Heart right ventricle (tissue), 16 donors: Measurements from ENCODE around the gene AURKAIP1. TPM values are rescaled to one million over a fixed set of nuclear protein-coding genes. Genes with fewer than 3 reads are reported as not detected.
A peak's percentile ranks its signal among the peaks of the same experiment; 100 is the strongest.

Experiments
- ATAC-seq, 8 donors: fragments of 200-7000 bp; cut with Tn5 transposase; one replicate each; pipeline ENCODE4 v1.9.1; 2020; ENCODE audit warnings: mild to moderate bottlenecking in 8 of 8, moderate library complexity in 8 of 8, moderate number of reproducible peaks in 1 of 8
- DNase-seq, 2 donors: peaks; one replicate each; pipeline ENCODE4 v3.0.0-alpha.2; 2020
- H3K27ac ChIP-seq, 10 donors: fragments of 200-600 bp; sonication (generic) in 2 of 10; one replicate each; pipeline versions ENCODE4 v1.5.0 to v1.8.0; 2020 to 2022; ENCODE audit warnings: mild to moderate bottlenecking in 3 of 10
- H3K27me3 ChIP-seq, 7 donors: fragments of 200-600 bp; one replicate each; pipeline ENCODE4 v1.8.0; 2021 to 2022; ENCODE audit warnings: mild to moderate bottlenecking in 2 of 7
- H3K36me3 ChIP-seq, 9 donors: fragments of 200-600 bp; sonication (generic) in 1 of 9; one replicate each; pipeline versions ENCODE4 v1.5.0 to v1.8.0; 2020 to 2022; ENCODE audit warnings: mild to moderate bottlenecking in 2 of 9
- H3K4me1 ChIP-seq, 9 donors: fragments of 200-600 bp; sonication (generic) in 1 of 9; one replicate each; pipeline versions ENCODE4 v1.5.0 to v1.8.0; 2020 to 2022; ENCODE audit warnings: mild to moderate bottlenecking in 4 of 9
- H3K4me3 ChIP-seq, 10 donors: fragments of 200-600 bp; sonication (generic) in 2 of 10; one replicate each; pipeline versions ENCODE4 v1.5.0 to v1.8.0; 2020 to 2022; ENCODE audit warnings: mild to moderate bottlenecking in 7 of 10, moderate library complexity in 2 of 10
- H3K9me3 ChIP-seq, 11 donors: fragments of 200-600 bp in 10 of 11; sonication (generic) in 2 of 11; one replicate each; pipeline versions ENCODE4 v1.5.0 to v1.8.0; 2013 to 2022; ENCODE audit warnings: mild to moderate bottlenecking in 2 of 11, control low read depth in 1 of 11, moderate library complexity in 1 of 11
- WGBS, 2 donors: extraction: QIAGEN DNeasy Blood & Tissue Kit; methylation state at CpG; one replicate each; pipeline ENCODE4 v1.1.7; 2013; ENCODE audit warnings: inconsistent platforms in 1 of 2; 5-methylcytosine and 5-hydroxymethylcytosine counted together
- intact Hi-C, 10 donors: fragments of 100-400 bp; cut with DNase I; formaldehyde crosslinking; loops; one replicate each; pipeline versions ENCODE4 v1.11.1 to v1.14.2; 2022
- polyA plus RNA-seq, 2 donors: library from polyadenylated mRNA; stranded (reverse); fragments of 200-250 nt; gene quantifications; one replicate each; pipeline ENCODE4 v1.2.3, GENCODE V29; 2013
- total RNA-seq, 10 donors: library from RNA; stranded (reverse); fragmentation: NEBNext Ultra II Directional in 3 of 10; extraction: Animal tissue kit (Norgen Biotek cat#: 25700) in 3 of 10; gene quantifications; one replicate each; pipeline versions ENCODE4 v1.2.1 to v1.2.4, GENCODE V29; 2021 to 2023
- TF ChIP-seq, protein P1 (sequence below), 9 donors: fragments of 200-600 bp; sonication (generic) in 2 of 9; IDR thresholded peaks; one replicate each; pipeline versions ENCODE4 v1.5.0 to v1.8.0; 2021 to 2022; ENCODE audit warnings: antibody characterized with exemption in 9 of 9, mild to moderate bottlenecking in 5 of 9, moderate library complexity in 1 of 9
- donor health status: Arrhythmogenic right ventricular cardiomyopathy.
- donor health status: ischemic (EF 13 %, LVEDD 7.1; RV severe dilation, severe dysfunction).
- donor health status: healthy with polysubstance abuse.
- donor health status: DM: no; HTN: yes; CAD: no.
- donor health status: DM: no; HTN: no; CAD: no.
- donor health status: ischemic (EF 25% LVEDD 6.9; RV normal size, moderate dysfunction).
- donor health status: ischemic (EF 25% LVEDD 5.7; RV mildly dilated, moderate dysfunction).
- donor health status: healthy.
- donor health status: DM: yes; HTN: yes; CAD: no.
- donor health status: Ischemic cardiomyopathy.
- donor health status: ischemic (EF 35%, LVEDD 5.7; RV mildly dilated, moderate dysfunction).
- donor health status: nonischemic (EF 11% LVEDD 7.7; RV severe dilation, severe dysfunction).
- donor health status: DM: yes; HTN: yes; CAD: no.
- donor health status: PGD.
- donor health status: ischemic (EF 29% LVEDD 5.4; RV normal size, mild dysfunction).
- donor health status: nonischemic (EF 23%, LVEDD 6.1; RV moderate dilation, normal function).

Gene AURKAIP1
- total and polyA plus RNA-seq, 12 donors, result 176 to 528 (median 196) TPM

DNA sequence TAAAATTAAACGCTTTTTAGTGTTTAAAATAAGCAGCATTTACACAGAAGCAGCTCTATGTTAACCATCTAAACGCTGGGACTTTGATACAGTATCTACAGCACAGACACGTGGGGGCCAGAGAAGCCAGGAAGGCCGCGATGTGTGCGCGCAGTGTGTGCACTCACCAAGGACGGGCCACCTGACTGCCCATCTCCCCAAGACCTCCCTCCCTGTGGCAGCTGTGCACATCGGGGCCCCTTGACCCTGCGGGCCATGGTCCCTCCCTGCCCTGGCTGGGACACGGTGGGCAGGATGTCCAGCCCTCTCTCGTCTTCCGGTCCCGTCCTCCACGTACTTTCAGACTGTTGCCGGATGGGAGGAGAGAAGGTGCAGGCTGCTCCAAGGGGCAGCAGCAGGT, 39.7 kb downstream of the AURKAIP1 start:
- H3K27ac ChIP-seq, result no peak overlapping the region
- DNase-seq (no peak), ATAC-seq (no peak)
- H3K27me3 ChIP-seq, result no peaks in the 10 kb centered on the region
- 75 to 78% methylated on average over 16 of the region's 16 CpGs for WGBS, 2 donors
- intact Hi-C loops, result no loop called here
- H3K9me3 ChIP-seq, result no peaks in the 10 kb centered on the region
- peaks cover 0 to 49% (median 9%) of the 10 kb centered on the region in 9 donors for H3K36me3 ChIP-seq
- no peak overlapping the region for H3K4me3 ChIP-seq
- H3K4me1 ChIP-seq, result peaks cover 6 to 13% (median 9%) of the 10 kb centered on the region in 9 donors
- TF ChIP-seq, protein P1, sequence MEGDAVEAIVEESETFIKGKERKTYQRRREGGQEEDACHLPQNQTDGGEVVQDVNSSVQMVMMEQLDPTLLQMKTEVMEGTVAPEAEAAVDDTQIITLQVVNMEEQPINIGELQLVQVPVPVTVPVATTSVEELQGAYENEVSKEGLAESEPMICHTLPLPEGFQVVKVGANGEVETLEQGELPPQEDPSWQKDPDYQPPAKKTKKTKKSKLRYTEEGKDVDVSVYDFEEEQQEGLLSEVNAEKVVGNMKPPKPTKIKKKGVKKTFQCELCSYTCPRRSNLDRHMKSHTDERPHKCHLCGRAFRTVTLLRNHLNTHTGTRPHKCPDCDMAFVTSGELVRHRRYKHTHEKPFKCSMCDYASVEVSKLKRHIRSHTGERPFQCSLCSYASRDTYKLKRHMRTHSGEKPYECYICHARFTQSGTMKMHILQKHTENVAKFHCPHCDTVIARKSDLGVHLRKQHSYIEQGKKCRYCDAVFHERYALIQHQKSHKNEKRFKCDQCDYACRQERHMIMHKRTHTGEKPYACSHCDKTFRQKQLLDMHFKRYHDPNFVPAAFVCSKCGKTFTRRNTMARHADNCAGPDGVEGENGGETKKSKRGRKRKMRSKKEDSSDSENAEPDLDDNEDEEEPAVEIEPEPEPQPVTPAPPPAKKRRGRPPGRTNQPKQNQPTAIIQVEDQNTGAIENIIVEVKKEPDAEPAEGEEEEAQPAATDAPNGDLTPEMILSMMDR (IDR thresholded peaks at IDR 0.05), result no peak

GRCh38 chr1:1334835-1335234, 40.2 kb downstream of the AURKAIP1 start:
- WGBS, 2 donors, result 58 to 61% methylated on average over 11 of the region's 11 CpGs
- H3K27ac ChIP-seq, result no peak overlapping the region
- H3K4me1 ChIP-seq, result peaks cover 6 to 17% (median 12%) of the 10 kb centered on the region in 9 donors
- no peaks in the 10 kb centered on the region for H3K9me3 ChIP-seq
- intact Hi-C loops, result no loop called here
- H3K36me3 ChIP-seq, result peaks cover 0 to 45% (median 9%) of the 10 kb centered on the region in 9 donors
- TF ChIP-seq, protein P1 (IDR thresholded peaks at IDR 0.05), result no peak
- H3K4me3 ChIP-seq, result no peak overlapping the region
- DNase-seq (no peak), ATAC-seq (no peak)
- H3K27me3 ChIP-seq, result no peaks in the 10 kb centered on the region

- Histone ChIP-seq H3K4me1 (peaks cover 6 to 28% (median 12%) of the 10 kb centered on the region in 9 donors), H3K36me3 (peaks cover 0 to 41% (median 5%) of the 10 kb centered on the region in 9 donors), H3K27me3 (no peaks in the 10 kb centered on the region), H3K4me3 (no peak overlapping the region), H3K27ac (no peak overlapping the region), H3K9me3 (no peaks in the 10 kb centered on the region)
- DNase-seq (no peak), ATAC-seq (no peak)
- TF ChIP-seq, protein P1 (IDR thresholded peaks at IDR 0.05), result no peak
- 85 to 89% methylated on average over 36 of the region's 36 CpGs for WGBS, 2 donors
- intact Hi-C loops, result no loop called here
These were observed 41.3 kb downstream of the AURKAIP1 start for GRCh38 chr1:1333551-1334241.

DNA sequence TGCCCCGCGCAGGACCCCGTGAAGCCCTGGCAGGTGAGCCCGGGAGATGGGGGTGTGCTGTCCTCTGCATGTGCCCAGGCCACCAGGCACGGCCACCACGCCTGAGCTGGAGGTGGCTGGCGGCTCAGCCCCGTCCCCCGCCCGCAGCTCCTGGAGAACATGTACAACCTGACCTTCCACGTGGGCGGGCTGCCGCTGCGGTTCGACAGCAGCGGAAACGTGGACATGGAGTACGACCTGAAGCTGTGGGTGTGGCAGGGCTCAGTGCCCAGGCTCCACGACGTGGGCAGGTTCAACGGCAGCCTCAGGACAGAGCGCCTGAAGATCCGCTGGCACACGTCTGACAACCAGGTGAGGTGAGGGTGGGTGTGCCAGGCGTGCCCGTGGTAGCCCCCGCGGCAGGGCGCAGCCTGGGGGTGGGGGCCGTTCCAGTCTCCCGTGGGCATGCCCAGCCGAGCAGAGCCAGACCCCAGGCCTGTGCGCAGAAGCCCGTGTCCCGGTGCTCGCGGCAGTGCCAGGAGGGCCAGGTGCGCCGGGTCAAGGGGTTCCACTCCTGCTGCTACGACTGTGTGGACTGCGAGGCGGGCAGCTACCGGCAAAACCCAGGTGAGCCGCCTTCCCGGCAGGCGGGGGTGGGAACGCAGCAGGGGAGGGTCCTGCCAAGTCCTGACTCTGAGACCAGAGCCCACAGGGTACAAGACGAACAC, 42.1 kb downstream of the AURKAIP1 start:
- WGBS, 2 donors, result 83 to 86% methylated on average over 48 of the region's 48 CpGs
- no peaks in the 10 kb centered on the region for H3K27me3 ChIP-seq
- H3K36me3 ChIP-seq, result peaks cover 0 to 41% (median 9%) of the 10 kb centered on the region in 9 donors
- H3K27ac ChIP-seq, result no peak overlapping the region
- TF ChIP-seq, protein P1 (IDR thresholded peaks at IDR 0.05), result no peak
- H3K4me3 ChIP-seq, result no peak overlapping the region
- peaks cover 6 to 30% (median 12%) of the 10 kb centered on the region in 9 donors for H3K4me1 ChIP-seq
- ATAC-seq (peak in 1 of 8 donors; percentile 2), DNase-seq (no peak)
- intact Hi-C loops, result no loop called here
- H3K9me3 ChIP-seq, result no peaks in the 10 kb centered on the region
